CD4-positive, alpha-beta T cell treated with Interleukin-2 at 100 ng/mL for 4 hours (primary cell): Measurements from ENCODE around the gene ASPHD1.
"Not testable (repeated sequence)": the region's sequence is repeated elsewhere in the genome, so short reads cannot be mapped to it uniquely, and the experiment has no call there.

Source experiments
- DNase-seq: peaks from one replicate; pipeline ENCODE4 v3.0.0-alpha.2; 2020; ENCODE audit warnings: low spot score

The ASPHD1 gene

DNA sequence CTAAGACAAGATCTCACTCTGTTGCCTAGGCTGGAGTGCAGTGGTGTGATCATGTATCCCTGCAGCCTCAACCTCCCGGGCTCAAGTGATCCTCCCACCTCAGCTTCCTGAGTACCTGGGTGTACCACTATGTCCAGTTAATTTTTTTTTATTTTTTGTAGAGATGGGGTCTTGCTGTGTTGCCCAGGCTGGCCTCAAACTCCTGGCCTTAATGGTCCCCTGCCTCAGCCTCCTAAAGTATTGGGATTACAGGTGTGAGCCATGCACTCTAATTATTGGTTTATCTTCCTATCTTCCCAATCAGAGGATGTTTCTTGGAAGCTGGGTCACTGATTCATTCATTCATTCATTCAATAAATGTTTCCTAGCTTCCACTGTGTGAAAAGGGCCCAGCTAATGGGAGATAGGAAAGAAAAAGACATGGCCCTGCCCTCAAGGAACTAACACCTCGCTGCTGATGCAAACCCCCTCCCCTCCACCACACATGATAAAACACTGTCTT, 8.5 kb downstream of the ASPHD1 start:
- no peak for DNase-seq

DNA sequence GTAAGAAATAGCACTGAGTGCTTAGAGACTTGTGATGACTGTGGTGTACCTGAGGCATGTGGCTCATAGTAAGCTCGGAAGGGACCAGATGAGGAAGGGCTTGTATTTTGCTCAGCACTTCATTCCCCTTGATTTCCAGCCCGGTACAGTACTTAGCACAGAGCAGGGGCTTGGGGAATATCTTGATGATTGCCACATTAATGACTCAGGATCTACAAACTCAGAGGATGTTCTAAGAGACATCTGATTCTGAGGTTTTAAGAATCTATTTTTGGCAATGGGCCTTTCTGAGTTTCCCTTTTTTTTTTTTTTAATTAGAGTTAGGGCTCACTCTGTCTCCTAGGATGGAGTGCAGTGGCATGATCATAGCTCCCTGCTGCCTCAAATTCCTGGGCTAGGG, 9.1 kb downstream of the ASPHD1 start:
- DNase-seq: no peak

DNA sequence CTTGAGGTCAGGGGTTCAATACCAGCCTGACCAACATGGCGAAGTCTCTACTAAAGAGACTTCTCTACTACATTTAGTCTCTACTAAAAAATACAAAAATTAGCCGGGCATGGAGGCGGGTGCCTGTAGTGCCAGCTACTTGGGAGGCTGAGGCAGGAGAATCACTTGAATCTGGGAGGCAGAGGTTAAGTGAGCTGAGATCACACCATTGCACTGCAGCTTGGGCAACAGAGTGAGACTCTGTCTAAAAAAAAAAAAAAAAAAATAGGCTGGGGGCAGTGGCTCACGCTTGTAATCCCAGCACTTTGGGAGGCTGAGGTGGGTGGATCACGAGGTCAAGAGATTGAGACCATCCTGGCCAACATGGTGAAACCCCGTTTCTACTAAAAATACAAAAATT, 9.6 kb downstream of the ASPHD1 start:
- DNase-seq: not testable (repeated sequence)

DNA sequence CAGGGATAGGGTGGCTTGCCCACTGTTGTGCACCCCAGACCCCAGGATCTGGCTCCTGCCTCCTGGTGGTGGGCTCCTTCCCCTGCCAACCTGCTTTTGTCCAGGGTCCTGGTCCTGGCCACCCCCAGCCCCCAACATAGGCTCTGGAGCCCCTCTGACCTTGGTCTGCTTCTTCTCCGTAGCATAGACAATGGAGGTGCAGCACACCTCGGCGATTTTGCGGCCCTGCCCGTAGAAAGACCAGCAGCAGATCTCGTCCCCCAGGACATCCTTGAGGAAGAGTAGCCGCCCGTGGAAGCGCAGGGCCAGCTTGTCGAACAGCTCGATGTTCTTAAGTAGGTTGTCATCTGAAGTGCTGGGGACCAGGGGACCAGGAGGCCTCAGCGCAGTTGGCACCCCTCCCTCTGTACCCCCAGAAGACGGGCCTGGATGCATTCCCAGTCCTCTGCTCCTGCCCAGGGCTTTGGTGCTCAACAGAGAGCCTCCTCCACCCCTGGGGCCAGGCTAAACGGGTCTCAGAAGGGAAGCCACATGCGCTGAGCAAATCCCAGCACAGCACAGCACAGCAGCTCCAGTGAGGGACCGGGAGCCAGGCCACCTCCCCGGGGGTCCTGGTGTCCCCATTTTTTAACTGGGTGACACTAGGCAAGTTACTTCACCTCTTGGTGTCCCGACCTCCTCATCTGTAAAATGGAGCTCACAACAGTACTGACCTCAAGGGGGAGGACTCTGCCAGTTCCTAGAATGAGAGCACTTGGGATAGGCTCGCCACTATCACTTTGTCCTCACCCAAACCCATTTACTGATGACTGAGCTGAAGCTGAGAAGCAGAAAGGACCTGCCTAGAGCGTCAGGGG, 10.8 kb downstream of the ASPHD1 start:
- DNase-seq: no peak

DNA sequence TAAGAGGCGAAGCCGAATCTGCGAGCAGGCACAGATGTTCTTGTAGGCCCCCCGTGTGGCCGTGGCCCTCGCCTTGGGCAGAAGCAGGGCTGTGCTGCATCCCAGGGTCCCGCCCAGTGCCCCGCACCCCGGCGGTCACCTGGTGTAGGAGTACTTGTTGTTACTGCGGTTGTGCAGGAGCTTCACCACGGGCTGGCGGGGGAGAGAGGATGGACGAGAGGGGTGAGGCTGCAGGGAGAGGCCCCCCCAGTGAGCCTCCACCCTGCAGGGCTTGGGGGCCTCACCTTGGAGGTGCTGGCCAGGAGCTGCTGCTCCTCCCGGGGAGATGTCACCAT, 11.4 kb downstream of the ASPHD1 start:
- no peak for DNase-seq

DNA sequence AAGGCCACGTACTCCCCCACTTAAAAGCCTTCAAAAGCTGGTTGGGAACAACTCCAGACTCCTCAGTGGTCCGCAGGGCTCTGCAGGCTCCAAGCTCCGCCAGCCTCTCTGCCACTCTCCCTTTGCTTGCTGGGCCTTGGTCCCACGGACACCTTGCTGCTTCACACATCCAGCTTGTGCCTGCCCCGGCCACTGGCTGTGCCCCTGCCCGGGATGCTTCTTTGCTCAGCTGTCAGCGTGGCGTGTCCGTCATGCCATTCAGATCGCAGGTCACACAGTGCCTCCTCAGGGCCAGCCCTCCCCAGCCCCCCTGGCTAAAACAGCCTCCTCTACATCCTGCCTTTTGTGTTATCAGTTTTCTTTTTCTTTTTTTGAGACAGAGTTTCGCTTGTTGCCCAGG, 11.8 kb downstream of the ASPHD1 start:
- DNase-seq: no peak

DNA sequence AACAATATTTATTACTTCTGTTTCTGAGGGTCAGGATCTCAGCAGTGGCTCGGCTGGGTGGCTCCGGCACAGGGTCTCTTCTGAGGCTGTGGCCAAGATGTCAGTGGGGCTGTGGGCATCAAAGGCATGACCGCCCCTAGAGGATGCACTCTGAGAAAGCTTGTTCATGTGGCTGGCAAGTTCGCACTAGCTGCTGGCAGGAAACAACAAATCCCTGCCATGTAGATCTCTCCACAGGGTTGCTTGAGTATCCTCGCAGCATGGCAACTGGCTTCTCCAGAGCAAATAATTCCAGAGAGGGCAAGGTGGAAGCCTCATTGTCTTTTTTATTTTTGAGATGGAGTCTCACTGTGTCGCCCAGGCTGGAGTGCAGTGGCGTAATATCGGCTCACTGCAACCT, 13.2 kb downstream of the ASPHD1 start:
- DNase-seq: no peak

DNA sequence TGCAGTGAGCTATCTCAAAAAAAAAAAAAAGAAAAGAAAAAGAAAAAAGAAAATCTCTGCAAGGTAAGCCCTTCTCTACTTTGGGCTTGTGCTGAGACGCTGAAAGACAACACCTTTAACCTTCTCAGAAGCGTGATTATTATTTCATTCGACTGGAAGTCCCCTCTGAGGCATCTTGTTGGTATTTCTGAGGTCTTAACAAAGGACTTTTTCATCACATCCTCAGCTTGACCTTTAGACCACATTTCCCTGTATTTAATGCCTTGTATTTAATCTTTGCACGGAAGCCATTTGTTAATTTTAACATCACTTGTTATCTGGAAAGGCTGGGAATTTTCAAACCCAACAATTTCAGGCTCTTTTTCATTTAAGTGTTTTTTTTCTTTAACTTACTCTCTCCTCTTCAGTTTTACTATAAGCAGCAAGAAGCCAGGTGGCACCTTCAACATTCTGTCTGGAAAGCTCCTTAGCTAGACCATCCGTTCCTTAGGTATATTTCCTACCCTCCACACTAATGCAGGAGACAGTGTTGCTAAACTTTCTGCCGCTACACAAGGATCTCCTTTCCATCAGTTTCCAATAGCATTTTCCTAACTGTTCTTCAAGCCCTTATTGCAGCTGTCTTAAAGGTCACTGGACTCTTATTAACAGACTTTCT, 15.4 kb downstream of the ASPHD1 start:
- no peak for DNase-seq

DNA sequence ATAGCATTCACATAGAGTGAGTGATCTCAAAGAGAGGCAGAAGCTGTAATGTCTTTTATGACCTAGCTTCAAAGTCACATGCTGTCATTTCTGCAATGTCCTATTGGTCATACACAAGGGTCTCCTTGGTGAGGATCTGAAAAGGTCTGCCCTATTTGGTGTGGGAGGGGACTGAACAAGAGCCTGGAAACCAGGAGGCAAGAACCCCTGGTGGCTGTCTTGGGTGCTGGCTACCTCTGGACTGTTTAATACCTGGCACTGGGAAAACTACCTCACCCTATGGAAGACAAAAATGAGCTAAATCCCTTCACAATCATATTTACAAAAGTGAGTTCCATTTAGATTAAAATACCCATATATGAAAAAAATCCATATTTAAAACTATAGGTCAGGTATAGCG, 16.7 kb downstream of the ASPHD1 start:
- no peak for DNase-seq

DNA sequence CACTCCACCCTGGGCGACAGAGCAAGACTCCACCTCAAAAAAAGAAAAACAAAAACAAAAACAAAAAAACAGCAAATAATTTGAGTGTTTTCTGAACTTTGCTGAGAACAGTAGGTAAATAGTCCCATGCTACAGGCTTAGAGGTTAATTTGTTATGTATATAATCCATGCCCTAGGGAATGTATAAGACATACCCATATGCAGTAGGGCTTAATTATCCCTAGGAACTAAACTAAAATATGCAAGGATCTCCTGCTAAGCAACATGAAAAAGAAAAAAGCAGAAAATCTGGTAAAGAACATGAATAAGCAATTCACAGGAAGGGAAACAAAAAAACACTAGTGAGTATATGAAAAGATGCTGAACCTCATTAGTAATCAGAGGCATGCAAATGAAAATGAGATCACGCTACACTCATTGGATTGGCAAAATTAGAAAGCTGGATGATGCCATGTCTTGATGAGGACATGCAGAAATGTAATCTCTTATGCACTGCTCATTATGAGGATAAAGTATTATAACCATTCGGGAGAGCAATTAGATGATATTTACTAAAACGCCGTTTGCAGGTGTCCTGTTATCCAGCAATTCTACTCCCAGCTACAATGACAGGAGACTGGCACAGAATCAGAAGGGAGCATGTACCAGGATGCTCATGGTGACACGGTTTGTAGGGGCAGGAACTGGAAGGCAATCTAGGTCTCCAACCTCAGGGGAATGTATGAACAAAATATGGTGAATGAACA, 20.2 kb downstream of the ASPHD1 start:
- no peak for DNase-seq

DNA sequence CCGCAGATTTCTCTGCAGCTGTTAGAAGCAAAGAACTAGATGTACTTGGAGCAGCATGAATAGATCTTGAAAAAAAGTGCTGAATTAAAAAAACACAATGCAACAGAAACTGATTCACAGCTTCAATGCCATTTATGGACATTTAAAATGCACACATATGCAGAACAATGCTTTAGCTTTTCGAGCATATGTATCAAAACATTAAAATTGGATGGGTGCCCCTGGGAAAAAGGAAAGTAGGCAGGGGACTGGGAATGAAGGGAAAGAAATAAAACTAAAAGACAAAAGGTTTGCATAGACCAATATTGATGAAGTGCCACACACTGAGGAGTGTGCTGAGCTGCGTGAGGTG, 20.7 kb downstream of the ASPHD1 start:
- no peak for DNase-seq

DNA sequence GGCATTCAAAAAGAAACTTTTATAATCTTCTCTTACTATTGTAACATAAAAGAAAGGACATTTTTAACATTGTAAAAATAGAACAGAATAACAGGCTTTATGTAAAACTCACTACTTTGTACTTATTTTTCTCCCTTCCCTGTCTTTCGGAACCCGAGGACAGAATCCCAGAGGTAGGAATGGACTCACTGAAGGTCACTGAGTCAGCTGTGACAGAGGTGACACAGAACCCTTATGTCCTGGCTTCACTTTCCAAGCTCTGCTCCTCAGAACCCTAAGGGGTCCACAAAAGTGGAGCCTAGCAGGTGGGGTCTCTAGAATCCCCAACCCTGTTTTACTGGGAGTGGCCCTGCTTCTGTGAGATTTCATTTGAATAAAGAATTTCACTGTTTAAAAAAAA, 22.0 kb downstream of the ASPHD1 start:
- DNase-seq: no peak

DNA sequence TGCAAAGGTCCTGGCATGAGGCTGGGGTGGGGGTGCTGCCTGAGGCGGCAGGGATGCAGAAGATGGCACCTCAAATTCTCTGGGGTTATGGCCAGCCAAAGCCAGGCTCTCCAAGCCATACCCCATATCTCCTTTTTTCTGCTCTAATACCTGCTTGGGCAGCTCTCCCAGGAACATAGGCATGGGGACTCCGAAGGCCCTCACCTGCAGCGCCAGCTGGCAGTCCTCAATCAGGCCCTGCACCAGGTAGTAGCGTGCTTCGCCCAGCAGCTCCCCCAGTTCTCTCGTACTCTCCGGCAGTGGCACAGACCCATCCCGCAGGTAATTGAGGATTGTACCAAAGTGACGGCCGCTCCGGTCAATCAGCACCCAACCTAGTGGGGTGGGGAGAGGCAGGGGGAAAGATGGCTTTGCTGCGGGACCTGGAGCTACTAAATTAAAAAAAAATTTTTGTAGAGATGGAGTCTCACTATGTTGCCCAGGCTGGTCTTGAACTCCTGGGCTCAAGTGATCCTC, 22.8 kb downstream of the ASPHD1 start:
- no peak for DNase-seq

DNA sequence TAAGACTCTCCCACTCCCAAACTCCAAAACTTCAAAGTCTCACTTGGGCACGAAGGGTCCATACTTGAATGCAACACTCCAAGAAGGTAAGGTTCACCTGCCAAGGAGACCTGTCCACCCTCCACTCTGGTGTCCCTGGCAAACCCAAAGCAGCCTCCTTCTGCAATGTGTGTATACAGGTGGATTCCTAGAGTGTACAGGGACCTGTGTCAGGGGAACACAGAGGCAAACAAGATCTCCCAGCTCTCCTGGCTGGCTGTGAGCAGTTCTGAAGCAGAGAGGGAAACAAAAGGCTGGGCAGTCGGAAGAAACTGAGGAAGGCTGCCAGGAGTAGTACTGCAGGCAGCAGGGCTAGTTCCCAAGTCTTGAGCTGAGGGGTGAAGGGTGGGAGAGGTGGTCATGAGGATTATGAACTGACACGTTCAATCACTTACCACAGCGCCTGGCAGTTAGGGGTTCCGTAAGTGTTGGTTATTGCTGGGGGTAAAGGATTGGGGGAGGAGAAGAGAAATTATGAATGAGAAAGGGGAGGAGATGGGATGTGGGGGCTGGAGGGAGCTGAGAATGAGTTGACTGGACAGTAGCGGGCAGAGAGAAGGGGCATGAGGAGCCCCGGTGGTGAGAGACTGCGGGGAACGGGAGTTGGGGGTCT, 24.9 kb downstream of the ASPHD1 start:
- DNase-seq: no peak

DNA sequence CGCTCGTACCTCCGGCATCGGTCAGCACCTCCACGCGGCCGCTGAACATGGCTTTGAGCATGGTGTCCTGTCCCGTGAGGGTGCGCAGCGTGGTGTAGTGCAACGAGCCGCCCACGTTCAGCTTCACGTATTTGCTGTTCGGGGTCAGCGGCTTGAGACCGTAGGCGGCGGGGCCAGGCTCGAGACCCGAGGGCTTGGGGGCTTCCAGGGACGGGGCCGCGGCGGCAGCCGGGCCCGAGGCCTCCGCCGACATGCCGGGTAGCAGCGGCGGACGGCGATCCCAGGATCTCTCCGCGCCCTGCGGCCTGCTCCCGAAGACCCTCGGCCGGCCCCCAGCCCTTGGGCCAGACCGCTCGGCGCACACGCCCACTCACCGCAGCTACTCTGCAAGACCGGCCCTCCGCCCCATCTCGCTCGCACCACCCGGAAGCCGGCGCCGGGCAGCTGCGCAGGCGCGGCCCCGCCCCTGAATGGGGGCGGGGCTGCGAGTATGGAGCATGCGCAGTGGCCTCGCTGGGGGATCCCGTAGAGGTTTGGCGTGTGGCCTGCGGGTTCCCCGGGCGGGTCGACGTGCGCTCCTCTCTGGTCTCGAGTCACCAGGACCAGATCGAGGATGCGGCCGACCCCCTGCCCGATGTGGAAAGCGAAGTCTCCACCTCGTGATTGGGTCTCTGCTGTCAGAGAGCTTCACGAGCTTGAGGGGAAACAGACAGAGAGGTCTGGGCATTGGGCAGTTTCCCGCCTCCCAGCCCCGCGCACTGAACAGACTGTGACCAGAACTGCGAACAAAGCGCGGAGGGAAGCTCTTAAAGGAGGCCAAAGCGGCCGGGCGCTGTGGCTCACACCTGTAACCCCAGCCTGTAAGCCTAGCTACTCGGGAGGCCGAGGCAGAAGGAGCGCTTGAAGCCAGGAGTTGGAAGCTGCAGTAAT, 25.8 kb downstream of the ASPHD1 start, which contains the start of gene KCTD13:
Gene KCTD13, minus strand, starts transcription at position 446 of the 930 bp plus-strand sequence. Its CDS starts 193 bp downstream, at position 253.
- peak; percentile 89 for DNase-seq

DNA sequence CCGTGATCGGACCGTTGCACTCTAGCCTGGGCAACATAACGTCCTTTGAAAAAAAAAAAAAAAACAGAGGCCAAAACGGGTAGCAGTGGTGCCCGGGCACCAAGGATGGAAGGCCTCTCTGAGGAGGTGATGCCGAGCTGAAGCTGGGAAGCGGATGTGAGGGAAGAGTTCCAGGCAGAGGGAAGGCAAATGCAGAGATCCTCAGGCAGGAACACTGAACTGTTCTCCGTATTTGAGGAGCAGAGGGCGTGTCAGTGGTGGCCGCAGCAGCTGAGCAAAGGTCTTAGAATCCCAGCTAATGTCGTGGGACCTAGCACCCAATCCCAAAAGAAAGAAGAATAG, 26.4 kb downstream of the ASPHD1 start:
- DNase-seq: no peak

DNA sequence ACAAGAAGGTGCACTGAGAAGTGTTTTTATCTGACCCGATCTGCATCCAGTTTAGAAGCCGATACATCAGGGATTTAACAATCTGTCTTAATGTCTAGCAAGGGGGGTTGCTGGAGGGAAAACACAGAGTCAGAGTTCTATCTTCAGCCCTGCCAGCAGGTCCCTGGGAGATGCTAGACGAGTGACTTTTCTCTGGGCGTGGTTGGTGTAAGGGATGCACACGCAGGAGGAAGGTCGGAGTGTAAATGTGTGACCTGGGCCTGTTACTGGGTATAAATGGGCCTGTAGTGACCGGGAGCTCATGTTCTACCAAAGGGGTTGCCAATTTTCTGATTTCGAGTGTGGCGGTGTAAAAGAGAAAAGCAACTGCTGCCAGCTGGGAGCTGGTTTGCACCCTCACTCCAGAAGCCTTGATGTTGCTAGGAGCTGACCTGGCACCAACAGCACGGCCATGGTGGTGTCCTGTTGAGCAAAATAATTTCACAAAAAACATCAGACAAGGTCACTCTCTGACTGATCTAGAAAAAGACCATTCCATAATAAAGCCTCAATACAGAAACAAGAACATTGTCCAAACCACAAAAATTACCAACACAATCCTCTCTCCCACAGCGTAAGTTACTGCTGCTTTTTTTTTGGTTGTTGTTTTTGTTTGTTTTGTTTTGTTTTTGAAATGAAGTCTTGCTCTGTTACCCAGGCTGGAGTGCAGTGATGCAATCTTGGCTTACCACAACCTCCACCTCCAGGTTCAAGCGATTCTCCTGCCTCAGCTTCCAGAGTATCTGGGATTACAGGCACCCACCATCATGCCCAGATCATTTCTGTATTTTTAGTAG, 27.0 kb downstream of the ASPHD1 start:
- no peak for DNase-seq

DNA sequence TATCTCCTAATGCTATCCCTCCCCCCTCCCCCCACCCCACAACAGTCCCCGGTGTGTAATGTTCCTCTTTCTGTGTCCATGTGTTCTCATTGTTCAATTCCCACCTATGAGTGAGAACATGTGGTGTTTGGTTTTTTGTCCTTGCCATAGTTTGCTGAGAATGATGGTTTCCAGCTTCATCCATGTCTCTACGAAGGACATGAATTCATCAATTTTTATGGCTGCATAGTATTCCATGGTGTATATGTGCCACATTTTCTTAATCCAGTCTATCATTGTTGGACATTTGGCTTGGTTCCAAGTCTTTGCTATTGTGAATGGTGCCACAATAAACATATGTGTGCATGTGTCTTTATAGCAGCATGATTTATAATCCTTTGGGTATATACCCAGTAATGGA, 31.5 kb downstream of the ASPHD1 start:
- not testable (repeated sequence) for DNase-seq

DNA sequence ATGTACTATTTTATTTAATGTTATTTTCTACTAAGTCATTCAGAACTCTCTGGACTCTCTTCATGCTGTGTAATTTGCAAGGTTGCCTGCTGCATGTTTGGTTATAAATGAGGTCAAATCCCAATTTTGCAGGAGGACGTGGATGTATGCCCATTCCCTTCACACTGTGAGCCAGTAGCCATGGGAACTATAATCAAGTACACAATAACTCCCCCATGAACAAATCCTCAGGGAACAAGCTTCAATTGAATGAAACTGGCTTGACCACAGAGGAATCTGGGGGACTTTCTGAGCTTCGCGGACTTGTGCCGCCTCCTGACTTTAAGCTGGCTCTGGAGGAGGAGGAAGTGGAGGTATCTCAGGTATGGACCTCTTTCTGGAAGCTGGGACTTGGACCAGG, 40.4 kb downstream of the ASPHD1 start:
- DNase-seq: no peak
